HG03439 (cell line): ENCODE results near the gene TMEM217.

Experiments
- ATAC-seq: cut with Tn5 transposase; IDR thresholded peaks from one replicate; pipeline ENCODE4 v1.9.1; 2021; ENCODE audit warnings: mild to moderate bottlenecking, moderate library complexity; ENCODE audit not compliant: unreplicated experiment

Gene TMEM217

GRCh38 chr6:37280162-37280887 lies 22.4 kb upstream of the TMEM217 start:
- no peak for ATAC-seq

GRCh38 chr6:37279366-37280134 lies 21.6 kb upstream of the TMEM217 start:
- no peak for ATAC-seq

GRCh38 chr6:37277001-37277409 lies 19.1 kb upstream of the TMEM217 start:
- ATAC-seq: no peak

GRCh38 chr6:37275350-37275749 lies 17.4 kb upstream of the TMEM217 start:
- no peak for ATAC-seq

- ATAC-seq: no peak
Observed at GRCh38 chr6:37273690-37274089, 15.7 kb upstream of the TMEM217 start.

GRCh38 chr6:37272834-37273566 lies 15.1 kb upstream of the TMEM217 start:
- ATAC-seq: no peak

GRCh38 chr6:37269105-37269504 lies 11.2 kb upstream of the TMEM217 start:
- ATAC-seq: no peak

GRCh38 chr6:37265860-37266259 lies 7.9 kb upstream of the TMEM217 start:
- ATAC-seq: no peak

- no peak for ATAC-seq
Observed at GRCh38 chr6:37265001-37265400, 7.1 kb upstream of the TMEM217 start.

- no peak for ATAC-seq
Observed at GRCh38 chr6:37262446-37263026, 4.6 kb upstream of the TMEM217 start.

GRCh38 chr6:37261198-37261597 lies 3.3 kb upstream of the TMEM217 start:
- ATAC-seq: no peak

- ATAC-seq: no peak
Observed at GRCh38 chr6:37260444-37260843, 2.5 kb upstream of the TMEM217 start.

GRCh38 chr6:37260040-37260439 lies 2.1 kb upstream of the TMEM217 start:
- ATAC-seq: no peak

- no peak for ATAC-seq
Observed at GRCh38 chr6:37259191-37259590, 1.2 kb upstream of the TMEM217 start.

- no peak for ATAC-seq
Observed at GRCh38 chr6:37258405-37259105, 611 bp upstream of the TMEM217 start.

- ATAC-seq: no peak
Observed at GRCh38 chr6:37257320-37257633, 667 bp downstream of the TMEM217 start.

GRCh38 chr6:37256692-37257319 lies 1.1 kb downstream of the TMEM217 start:
- ATAC-seq: no peak

GRCh38 chr6:37254881-37255280 lies 3.1 kb downstream of the TMEM217 start:
- no peak for ATAC-seq

GRCh38 chr6:37253486-37254007 lies 4.4 kb downstream of the TMEM217 start:
- no peak for ATAC-seq

- ATAC-seq: no peak
Observed at GRCh38 chr6:37251211-37251780, 6.6 kb downstream of the TMEM217 start.
